ENCODE measurements around the gene SAT2.

- TF ChIP-seq, protein P1, sequence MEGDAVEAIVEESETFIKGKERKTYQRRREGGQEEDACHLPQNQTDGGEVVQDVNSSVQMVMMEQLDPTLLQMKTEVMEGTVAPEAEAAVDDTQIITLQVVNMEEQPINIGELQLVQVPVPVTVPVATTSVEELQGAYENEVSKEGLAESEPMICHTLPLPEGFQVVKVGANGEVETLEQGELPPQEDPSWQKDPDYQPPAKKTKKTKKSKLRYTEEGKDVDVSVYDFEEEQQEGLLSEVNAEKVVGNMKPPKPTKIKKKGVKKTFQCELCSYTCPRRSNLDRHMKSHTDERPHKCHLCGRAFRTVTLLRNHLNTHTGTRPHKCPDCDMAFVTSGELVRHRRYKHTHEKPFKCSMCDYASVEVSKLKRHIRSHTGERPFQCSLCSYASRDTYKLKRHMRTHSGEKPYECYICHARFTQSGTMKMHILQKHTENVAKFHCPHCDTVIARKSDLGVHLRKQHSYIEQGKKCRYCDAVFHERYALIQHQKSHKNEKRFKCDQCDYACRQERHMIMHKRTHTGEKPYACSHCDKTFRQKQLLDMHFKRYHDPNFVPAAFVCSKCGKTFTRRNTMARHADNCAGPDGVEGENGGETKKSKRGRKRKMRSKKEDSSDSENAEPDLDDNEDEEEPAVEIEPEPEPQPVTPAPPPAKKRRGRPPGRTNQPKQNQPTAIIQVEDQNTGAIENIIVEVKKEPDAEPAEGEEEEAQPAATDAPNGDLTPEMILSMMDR (IDR thresholded peaks at IDR 0.05) = no peak
- TF ChIP-seq POLR2A (IDR thresholded peaks at IDR 0.05) = no peak
Measured at GRCh38 chr17:7589891-7590691, 37.5 kb downstream of the SAT2 start, which contains the start of gene SOX15.

All from Peyer's patch (tissue), 4 donors.